ENCODE data around the gene MAP1S. TPM values are rescaled to one million over a fixed set of nuclear protein-coding genes. Genes with fewer than 3 reads are reported as not detected.

MAP1S gene
- total and polyA plus RNA-seq, 2 of the 8 experiments (the other 6 are each of a cell fraction or from before 2014, with no cell fraction given): 66.7 to 115 TPM

GRCh38 chr19:17684256-17684655 lies 35.0 kb upstream of the MAP1S start (continued):
- TF ChIP-seq CHD7 (IDR thresholded peaks at IDR 0.05; ENCODE audit: insufficient replicate concordance, low read length) (no peak), TBP (IDR thresholded peaks at IDR 0.05; ENCODE audit: low read depth, low read length) (no peak), TAF1 (IDR thresholded peaks at IDR 0.05; ENCODE audit: low read depth, low read length) (no peak), RBBP5 (IDR thresholded peaks at IDR 0.05; ENCODE audit: borderline replicate concordance, low read depth, low read length) (no peak), RFX5 (IDR thresholded peaks at IDR 0.05; ENCODE audit: borderline replicate concordance, low read depth, low read length) (no peak)
